Stimulated activated CD4-positive, alpha-beta T cell treated with anti-CD3 and anti-CD28 coated beads, Interleukin-1b, Interleukin-23, amount 100 ng/mL, for 4 hours (primary cell): ENCODE results near the gene GPS2.

ENCODE experiments used
- DNase-seq, 2 donors: peaks; one replicate each; pipeline ENCODE4 v3.0.0-alpha.2; 2020; ENCODE audit warnings: low read depth in 2 of 2

GPS2 gene

GRCh38 chr17:7317161-7317803, 2.1 kb upstream of the GPS2 start:
- DNase-seq: no peak

- no peak for DNase-seq
These were observed 543 bp upstream of the GPS2 start for GRCh38 chr17:7315570-7316235.

- DNase-seq: no peak
These were observed 1.1 kb downstream of the GPS2 start for GRCh38 chr17:7313890-7314718.

GRCh38 chr17:7313088-7313889, 1.9 kb downstream of the GPS2 start:
- no peak for DNase-seq

GRCh38 chr17:7312432-7313087, 2.6 kb downstream of the GPS2 start:
- no peak for DNase-seq

- DNase-seq: no peak
These were observed 4.0 kb downstream of the GPS2 start for GRCh38 chr17:7311110-7311705.

- DNase-seq: no peak
These were observed 5.5 kb downstream of the GPS2 start for GRCh38 chr17:7309628-7310027.

- peak; percentile 70 to 81 for DNase-seq
These were observed 6.3 kb downstream of the GPS2 start for GRCh38 chr17:7308625-7309433.

- DNase-seq: peak in 1 of 2 donors; percentile 44
These were observed 7.2 kb downstream of the GPS2 start for GRCh38 chr17:7307686-7308624.

- DNase-seq: peak; percentile 100
These were observed 8.1 kb downstream of the GPS2 start, which contains the start of gene EIF5A for GRCh38 chr17:7306911-7307685. Gene EIF5A (plus strand): TSS chr17:7307628. CDS start chr17:7309636, 2,008 bp downstream.

- DNase-seq: no peak
These were observed 11.0 kb downstream of the GPS2 start for GRCh38 chr17:7304179-7304578.

- peak; percentile 60 to 66 for DNase-seq
These were observed 18.8 kb downstream of the GPS2 start for GRCh38 chr17:7296189-7296861.

GRCh38 chr17:7295230-7296180, 19.7 kb downstream of the GPS2 start:
- DNase-seq: no peak

GRCh38 chr17:7294614-7295153, 20.5 kb downstream of the GPS2 start, which contains the start of gene YBX2:
Gene YBX2 (minus strand): TSS chr17:7294639. CDS start chr17:7294500, 139 bp downstream.
- DNase-seq: peak; percentile 59 to 71

GRCh38 chr17:7293816-7294613, 21.1 kb downstream of the GPS2 start:
- no peak for DNase-seq
